ENCODE results near the gene LRRC8D.
"Not testable (repeated sequence)": the region's sequence is repeated elsewhere in the genome, so short reads cannot be mapped to it uniquely, and the experiment has no call there.

LRRC8D gene

GRCh38 chr1:89962024-89962741 is 141.4 kb downstream of the LRRC8D start:
- no peak for DNase-seq (ENCODE audit: low spot score)

GRCh38 chr1:89962742-89963075 is 141.9 kb downstream of the LRRC8D start:
- no peak for DNase-seq (ENCODE audit: low spot score)

- DNase-seq (ENCODE audit: low spot score) = no peak
These were observed 144.4 kb downstream of the LRRC8D start for GRCh38 chr1:89965193-89965768.

- no peak for DNase-seq (ENCODE audit: low spot score)
These were observed 145.8 kb downstream of the LRRC8D start for GRCh38 chr1:89966656-89967055.

GRCh38 chr1:89971600-89971999 is 150.8 kb downstream of the LRRC8D start:
- DNase-seq (ENCODE audit: low spot score) = no peak

- DNase-seq (ENCODE audit: low spot score) = no peak
These were observed 151.2 kb downstream of the LRRC8D start for GRCh38 chr1:89972024-89972423.

- no peak for DNase-seq (ENCODE audit: low spot score)
These were observed 152.8 kb downstream of the LRRC8D start for GRCh38 chr1:89973471-89974127.

GRCh38 chr1:89974256-89974655 is 153.4 kb downstream of the LRRC8D start:
- DNase-seq (ENCODE audit: low spot score) = no peak

GRCh38 chr1:89974696-89975470 is 154.1 kb downstream of the LRRC8D start:
- no peak for DNase-seq (ENCODE audit: low spot score)

- no peak for DNase-seq (ENCODE audit: low spot score)
These were observed 154.8 kb downstream of the LRRC8D start for GRCh38 chr1:89975540-89976125.

- DNase-seq (ENCODE audit: low spot score) = no peak
These were observed 157.9 kb downstream of the LRRC8D start for GRCh38 chr1:89978755-89979154.

GRCh38 chr1:89980605-89981004 is 159.8 kb downstream of the LRRC8D start:
- no peak for DNase-seq (ENCODE audit: low spot score)

GRCh38 chr1:89982846-89983245 is 162.0 kb downstream of the LRRC8D start:
- DNase-seq (ENCODE audit: low spot score) = not testable (repeated sequence)

GRCh38 chr1:89984564-89985116 is 163.8 kb downstream of the LRRC8D start:
- not testable (repeated sequence) for DNase-seq (ENCODE audit: low spot score)

- DNase-seq (ENCODE audit: low spot score) = no peak
These were observed 165.2 kb downstream of the LRRC8D start for GRCh38 chr1:89986020-89986419.
